ENCODE measurements around the gene DCPS. TPM values are rescaled to one million over a fixed set of nuclear protein-coding genes. Genes with fewer than 3 reads are reported as not detected.
"Not testable (repeated sequence)": the region's sequence is repeated elsewhere in the genome, so short reads cannot be mapped to it uniquely, and the experiment has no call there.

The DCPS gene
- total RNA-seq, 4 donors from 2014 or later = 15.1 to 23.4 (median 16.7) TPM

DNA sequence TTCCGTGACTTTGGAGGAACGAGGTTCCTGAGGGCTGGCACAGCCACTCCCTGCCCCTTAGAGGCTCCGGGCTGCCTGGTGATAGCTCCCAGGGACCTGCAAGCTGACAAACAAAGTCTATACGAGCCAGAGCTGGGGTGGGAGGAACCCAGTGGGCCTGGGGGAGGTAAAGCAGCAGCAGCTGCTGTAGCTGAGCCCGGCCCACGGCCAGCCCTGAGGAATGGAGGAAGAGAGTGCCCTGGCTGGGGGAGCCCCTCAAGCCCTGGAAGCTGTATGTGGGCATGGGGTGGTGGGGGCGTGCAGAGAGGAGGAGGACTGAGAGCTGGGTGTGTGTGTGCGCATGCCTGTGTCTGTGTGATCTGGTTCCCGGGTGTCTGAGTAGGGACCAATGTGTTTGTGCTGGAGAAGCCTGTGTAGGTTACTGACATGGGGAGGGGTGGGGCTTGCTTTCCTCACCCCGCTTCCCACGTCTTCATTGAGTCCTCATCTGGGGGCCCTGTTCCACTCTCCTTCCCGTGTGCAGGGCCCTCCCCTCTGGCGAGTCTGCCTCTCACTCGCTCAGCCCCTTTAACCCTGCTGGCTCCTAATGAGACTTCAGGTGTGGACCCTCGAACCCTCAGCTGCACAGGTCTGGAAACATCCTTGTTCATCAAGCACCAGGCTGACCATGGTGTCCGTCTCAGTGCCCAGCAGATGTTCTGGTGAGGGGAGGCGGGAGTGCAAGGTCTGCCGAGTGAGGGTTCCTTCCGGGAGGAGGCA lies 62.4 kb downstream of the DCPS start:
- intact Hi-C loops (cut with DNase I; ENCODE audit: low total_unique reads) = no loop called here
- H3K4me3 ChIP-seq (ENCODE audit: low read depth, poor library complexity, severe bottlenecking) = no peak overlapping the region
- TF ChIP-seq, protein P1, sequence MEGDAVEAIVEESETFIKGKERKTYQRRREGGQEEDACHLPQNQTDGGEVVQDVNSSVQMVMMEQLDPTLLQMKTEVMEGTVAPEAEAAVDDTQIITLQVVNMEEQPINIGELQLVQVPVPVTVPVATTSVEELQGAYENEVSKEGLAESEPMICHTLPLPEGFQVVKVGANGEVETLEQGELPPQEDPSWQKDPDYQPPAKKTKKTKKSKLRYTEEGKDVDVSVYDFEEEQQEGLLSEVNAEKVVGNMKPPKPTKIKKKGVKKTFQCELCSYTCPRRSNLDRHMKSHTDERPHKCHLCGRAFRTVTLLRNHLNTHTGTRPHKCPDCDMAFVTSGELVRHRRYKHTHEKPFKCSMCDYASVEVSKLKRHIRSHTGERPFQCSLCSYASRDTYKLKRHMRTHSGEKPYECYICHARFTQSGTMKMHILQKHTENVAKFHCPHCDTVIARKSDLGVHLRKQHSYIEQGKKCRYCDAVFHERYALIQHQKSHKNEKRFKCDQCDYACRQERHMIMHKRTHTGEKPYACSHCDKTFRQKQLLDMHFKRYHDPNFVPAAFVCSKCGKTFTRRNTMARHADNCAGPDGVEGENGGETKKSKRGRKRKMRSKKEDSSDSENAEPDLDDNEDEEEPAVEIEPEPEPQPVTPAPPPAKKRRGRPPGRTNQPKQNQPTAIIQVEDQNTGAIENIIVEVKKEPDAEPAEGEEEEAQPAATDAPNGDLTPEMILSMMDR (IDR thresholded peaks at IDR 0.05) = no peak
- TF ChIP-seq POLR2A (IDR thresholded peaks at IDR 0.05) = no peak
- no peak for DNase-seq (ENCODE audit: low spot score in 2 of 2)
- 46 to 51% methylated on average over 16 to 17 of the region's 19 CpGs for WGBS, 2 donors

DNA sequence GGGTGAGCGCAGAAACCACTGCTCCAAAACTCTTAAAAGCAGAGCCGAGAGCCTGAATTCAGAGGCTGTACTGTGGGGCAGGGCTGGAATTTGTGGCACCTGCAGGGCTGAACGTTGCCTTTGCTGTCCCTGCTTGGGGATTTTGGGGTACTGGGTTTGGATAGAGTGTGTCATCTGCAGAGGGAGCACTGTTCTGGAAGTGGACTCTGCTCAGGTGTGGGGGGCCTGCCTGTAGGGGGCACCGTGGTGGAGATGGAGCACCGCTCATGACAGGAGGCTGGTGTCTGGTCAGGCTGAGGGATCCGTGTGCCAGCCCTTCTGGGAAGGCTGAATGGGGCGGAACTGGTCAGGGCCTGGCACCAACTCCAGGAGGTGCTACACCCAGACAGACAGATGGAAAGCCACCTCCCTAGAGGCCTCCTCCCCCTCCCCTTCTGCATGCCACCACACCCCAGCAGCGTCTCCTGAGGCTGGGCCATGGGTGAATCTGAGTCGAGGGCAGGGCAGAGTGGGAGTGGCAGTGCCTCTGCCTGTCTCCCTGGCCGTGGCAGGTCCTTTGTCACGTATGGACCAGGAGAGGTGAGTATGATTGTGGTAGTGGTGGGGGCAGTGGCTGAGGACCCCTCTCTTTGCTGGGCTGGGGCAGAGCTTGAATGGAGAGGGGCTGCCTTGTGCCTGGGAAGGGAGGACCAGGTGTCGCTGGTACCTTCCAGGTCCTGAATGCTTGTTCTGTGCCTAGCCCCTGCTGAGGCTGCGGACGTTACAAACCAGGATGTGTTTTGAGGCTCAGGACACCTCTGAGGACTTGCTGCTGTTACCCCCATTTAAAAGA lies 63.2 kb downstream of the DCPS start:
- intact Hi-C loops (cut with DNase I; ENCODE audit: low total_unique reads); DNase-seq (ENCODE audit: low spot score in 2 of 2); H3K4me3 ChIP-seq (ENCODE audit: low read depth, poor library complexity, severe bottlenecking): not testable (repeated sequence)
- 51 to 60% methylated on average over 11 to 14 of the region's 14 CpGs for WGBS, 2 donors

DNA sequence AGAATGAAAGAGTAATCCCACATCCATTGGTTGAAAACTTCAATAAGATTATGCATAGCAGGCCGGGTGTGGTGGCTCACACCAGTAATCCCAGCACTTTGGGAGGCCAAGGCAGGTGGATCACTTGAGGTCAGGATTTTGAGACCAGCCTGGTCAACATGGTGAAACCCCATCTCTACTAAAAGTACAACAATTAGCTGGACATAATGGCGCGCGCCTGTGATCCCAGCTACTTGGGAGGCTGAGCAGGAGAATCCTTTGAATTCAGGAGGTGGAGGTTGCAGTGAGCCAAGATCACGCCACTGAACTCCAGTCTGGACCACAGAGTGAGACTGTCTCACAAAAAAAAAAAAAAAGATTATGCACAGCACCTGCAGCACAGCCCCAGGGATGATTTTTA lies 63.9 kb downstream of the DCPS start:
- DNase-seq (ENCODE audit: low spot score in 2 of 2); H3K4me3 ChIP-seq (ENCODE audit: low read depth, poor library complexity, severe bottlenecking); intact Hi-C loops (cut with DNase I; ENCODE audit: low total_unique reads): not testable (repeated sequence)
- 95 to 98% methylated on average over 5 of the region's 5 CpGs for WGBS, 2 donors

DNA sequence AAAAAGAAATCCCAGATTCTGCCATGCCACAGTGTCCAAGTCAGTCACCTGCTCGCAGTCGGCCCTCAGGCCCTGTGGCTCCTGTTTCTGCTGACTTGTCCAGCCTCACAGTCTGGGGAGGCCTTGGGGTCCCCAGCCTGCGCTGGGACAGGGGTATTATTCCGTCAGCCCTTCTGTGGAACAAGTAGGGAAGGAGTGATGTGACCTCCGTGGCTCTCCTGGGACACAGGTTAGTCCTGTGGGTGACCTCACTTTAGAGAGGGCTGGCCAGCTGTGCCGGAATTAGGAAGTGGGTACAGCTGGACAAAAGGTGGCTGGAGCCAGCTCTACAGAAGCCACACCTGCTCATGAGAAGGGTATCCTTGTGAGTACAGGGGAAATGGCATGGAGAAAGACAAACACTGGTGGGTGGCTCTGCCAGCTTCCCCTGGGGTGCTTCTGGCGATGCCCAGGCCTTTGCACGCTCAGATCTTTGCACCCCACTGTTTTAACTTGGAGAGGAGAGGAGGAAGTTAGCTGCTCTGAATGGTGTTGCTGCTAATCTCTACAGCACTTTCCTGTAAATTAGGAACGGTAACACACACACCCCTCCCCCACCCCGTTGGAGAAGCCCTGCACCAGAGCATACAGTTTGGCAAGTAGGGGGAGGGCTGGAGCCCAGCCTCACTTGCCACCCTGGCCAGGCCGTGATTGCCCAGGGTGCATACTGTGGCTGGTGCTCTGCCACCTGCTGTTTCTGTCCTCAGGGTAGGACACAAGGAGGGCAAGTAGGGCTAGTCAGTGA lies 64.7 kb downstream of the DCPS start:
- H3K4me3 ChIP-seq (ENCODE audit: low read depth, poor library complexity, severe bottlenecking); DNase-seq (ENCODE audit: low spot score in 2 of 2); intact Hi-C loops (cut with DNase I; ENCODE audit: low total_unique reads): not testable (repeated sequence)
- 61 to 70% methylated on average over 10 to 11 of the region's 11 CpGs for WGBS, 2 donors

DNA sequence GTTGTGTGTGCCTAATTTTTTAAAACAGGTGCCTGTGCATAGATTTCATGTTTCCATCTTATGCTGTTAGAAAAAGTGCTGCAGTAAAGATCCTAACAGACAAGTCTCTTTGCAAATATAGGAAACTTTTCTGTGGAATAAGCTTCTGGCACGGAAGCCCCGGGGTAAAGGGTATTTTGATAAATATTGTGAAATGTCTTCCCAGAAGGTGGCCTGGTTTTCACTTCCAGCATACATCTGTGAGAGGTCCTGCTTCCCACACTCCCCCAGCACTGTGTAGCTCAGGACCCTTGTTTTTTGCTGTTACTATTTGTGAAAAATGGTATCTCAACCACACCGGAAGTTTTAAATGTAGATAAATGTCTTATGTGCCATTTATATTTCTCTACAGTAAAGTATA lies 66.2 kb downstream of the DCPS start:
- intact Hi-C loops (cut with DNase I; ENCODE audit: low total_unique reads) = no loop called here
- WGBS, 2 donors = 88 to 89% methylated on average over 3 of the region's 3 CpGs
- no peak for DNase-seq (ENCODE audit: low spot score in 2 of 2)
- TF ChIP-seq, protein P1 (IDR thresholded peaks at IDR 0.05) = no peak
- TF ChIP-seq POLR2A (IDR thresholded peaks at IDR 0.05) = no peak
- no peak overlapping the region for H3K4me3 ChIP-seq (ENCODE audit: low read depth, poor library complexity, severe bottlenecking)

DNA sequence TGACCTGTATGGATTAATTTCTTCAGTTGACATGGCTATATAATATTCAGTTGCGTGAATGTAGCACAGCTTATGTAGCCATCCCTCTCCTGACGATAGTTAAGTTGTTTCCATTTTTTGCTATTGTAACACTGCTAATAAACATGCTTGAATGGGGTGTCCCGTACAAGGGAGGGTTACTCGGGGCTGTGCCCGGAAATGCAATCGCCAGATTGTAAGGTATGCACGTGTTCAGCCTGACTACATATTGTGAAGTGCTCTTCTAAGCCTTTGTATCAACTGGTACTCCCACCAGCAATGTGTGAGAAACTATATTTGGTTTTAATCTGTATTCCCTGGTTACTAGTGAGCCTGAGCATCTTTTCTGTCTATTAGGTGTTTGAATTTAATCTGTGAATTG lies 67.7 kb downstream of the DCPS start:
- intact Hi-C loops (cut with DNase I; ENCODE audit: low total_unique reads) = no loop called here
- 87 to 92% methylated on average over 7 of the region's 7 CpGs for WGBS, 2 donors
- no peak for DNase-seq (ENCODE audit: low spot score in 2 of 2)
- no peak for TF ChIP-seq POLR2A (IDR thresholded peaks at IDR 0.05)
- TF ChIP-seq, protein P1 (IDR thresholded peaks at IDR 0.05) = no peak
- H3K4me3 ChIP-seq (ENCODE audit: low read depth, poor library complexity, severe bottlenecking) = no peak overlapping the region

DNA sequence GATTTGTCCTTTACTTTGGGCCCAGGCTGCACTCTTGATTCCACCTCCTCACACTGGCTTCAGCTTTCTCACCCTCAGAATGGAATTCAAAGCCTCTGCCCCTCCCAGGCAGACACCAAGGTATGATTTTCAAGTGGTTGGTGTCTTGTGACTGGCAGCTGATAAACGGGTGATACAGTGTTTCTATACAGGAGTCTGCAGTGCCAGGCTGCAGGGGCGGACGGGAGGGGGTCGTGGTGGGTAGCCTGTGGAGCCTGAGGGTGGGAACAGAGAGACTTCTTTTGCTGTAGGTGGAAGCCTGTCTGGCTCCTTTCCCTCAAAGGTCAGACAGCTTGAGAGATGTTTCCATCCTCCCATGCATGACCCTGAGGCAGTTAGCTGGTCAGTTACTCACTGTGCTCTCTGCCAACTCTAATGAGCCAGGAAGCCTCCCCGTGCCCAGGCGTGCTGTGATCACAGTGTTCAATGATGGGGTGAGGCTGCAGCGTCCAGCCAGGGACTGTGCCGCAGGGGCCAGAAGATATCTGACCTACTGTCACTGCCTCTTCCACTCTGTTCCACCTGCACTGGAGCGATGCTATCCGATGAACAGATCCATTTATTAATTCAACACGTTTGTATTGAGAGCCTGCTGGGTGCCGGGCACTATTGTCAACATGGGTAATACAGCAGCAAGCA lies 69.7 kb downstream of the DCPS start:
- H3K4me3 ChIP-seq (ENCODE audit: low read depth, poor library complexity, severe bottlenecking); intact Hi-C loops (cut with DNase I; ENCODE audit: low total_unique reads); DNase-seq (ENCODE audit: low spot score in 2 of 2): not testable (repeated sequence)
- 47 to 53% methylated on average over 8 to 11 of the region's 12 CpGs for WGBS, 2 donors

DNA sequence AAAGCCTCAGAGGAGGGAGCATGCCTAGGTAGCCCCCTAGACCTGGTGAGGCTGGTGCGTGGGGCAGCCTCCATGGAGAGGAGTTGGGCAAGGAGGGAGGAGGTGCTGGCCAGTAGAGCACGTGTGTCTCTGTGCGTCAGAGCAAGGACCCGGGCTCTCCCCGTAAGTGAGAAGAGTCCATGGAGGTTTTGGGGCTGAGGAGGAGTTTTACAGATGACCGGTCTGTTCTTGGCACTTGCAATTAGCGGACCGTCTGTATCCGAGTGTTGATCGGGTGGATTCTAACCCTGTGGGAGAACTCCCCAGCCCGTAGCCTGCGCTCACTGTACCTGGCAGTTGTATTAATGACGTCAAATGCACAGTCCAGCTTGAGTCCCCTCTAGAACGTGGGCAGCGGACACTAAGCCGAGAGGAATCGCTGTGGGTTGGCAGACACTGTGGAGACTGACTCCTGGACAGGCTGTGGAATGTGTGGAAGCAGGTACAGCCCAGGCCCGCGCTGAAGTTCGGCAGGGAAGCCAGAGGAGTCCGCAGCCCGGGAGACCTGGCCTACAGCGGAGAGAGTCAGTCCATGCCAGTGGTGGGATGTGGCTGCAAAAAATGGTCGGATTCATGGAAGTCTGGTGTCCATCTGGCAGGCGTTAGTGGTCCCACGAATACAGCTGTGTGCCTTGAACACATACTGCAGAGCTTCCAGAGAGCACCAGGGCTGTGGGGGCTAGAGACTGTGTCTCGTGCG lies 70.9 kb downstream of the DCPS start:
- WGBS, 2 donors = 81 to 86% methylated on average over 16 to 21 of the region's 28 CpGs
- intact Hi-C loops (cut with DNase I; ENCODE audit: low total_unique reads); DNase-seq (ENCODE audit: low spot score in 2 of 2); H3K4me3 ChIP-seq (ENCODE audit: low read depth, poor library complexity, severe bottlenecking): not testable (repeated sequence)
